GM23248 (cell line): ENCODE data around the gene KHSRP. TPM values are rescaled to one million over a fixed set of nuclear protein-coding genes. Genes with fewer than 3 reads are reported as not detected.

Experiments used
- DNase-seq: peaks from one replicate; pipeline ENCODE4 v3.0.0-alpha.2; 2015
- H2AFZ ChIP-seq: fragments of 200-600 bp; sonication (generic); 2 replicates; pipeline ENCODE4 v1.6.1; 2016; ENCODE audit warnings: antibody characterized with exemption
- H3F3A ChIP-seq: fragments of 200-600 bp; sonication (generic); 2 replicates; pipeline ENCODE4 v1.6.1; 2016; ENCODE audit warnings: mild to moderate bottlenecking, antibody characterized with exemption, mixed run types; ENCODE audit not compliant: insufficient read depth
- H3K27ac ChIP-seq: fragments of 200-600 bp; sonication (generic); 2 replicates; pipeline ENCODE4 v1.5.1; 2016; ENCODE audit warnings: mild to moderate bottlenecking
- H3K27me3 ChIP-seq: fragments of 200-600 bp; sonication (generic); replicated peaks from 2 replicates; pipeline ENCODE4 v1.6.1; 2016; ENCODE audit warnings: mild to moderate bottlenecking; ENCODE audit not compliant: insufficient read depth
- H3K36me3 ChIP-seq: fragments of 200-600 bp; sonication (generic); 2 replicates; pipeline ENCODE4 v1.6.1; 2016; ENCODE audit warnings: low read depth, mild to moderate bottlenecking
- H3K4me1 ChIP-seq: fragments of 200-600 bp; sonication (generic); 2 replicates; pipeline ENCODE4 v1.6.1; 2016; ENCODE audit warnings: mild to moderate bottlenecking; ENCODE audit not compliant: insufficient read depth
- H3K4me2 ChIP-seq: fragments of 200-600 bp; sonication (generic); one replicate; pipeline ENCODE4 v1.6.1; 2016; ENCODE audit warnings: mild to moderate bottlenecking; ENCODE audit not compliant: unreplicated experiment
- H3K4me3 ChIP-seq: fragments of 200-600 bp; sonication (generic); 2 replicates; pipeline ENCODE4 v1.5.1; 2016; ENCODE audit warnings: mild to moderate bottlenecking
- H3K79me2 ChIP-seq: fragments of 200-600 bp; sonication (generic); 2 replicates; pipeline ENCODE4 v1.6.1; 2016; ENCODE audit warnings: mild to moderate bottlenecking; ENCODE audit not compliant: insufficient read depth
- H3K9ac ChIP-seq: fragments of 200-600 bp; sonication (generic); 2 replicates; pipeline ENCODE4 v1.6.1; 2016; ENCODE audit warnings: mild to moderate bottlenecking
- H3K9me2 ChIP-seq: fragments of 200-600 bp; sonication (generic); 2 replicates; pipeline ENCODE4 v1.6.1; 2016; ENCODE audit warnings: mixed run types, mild to moderate bottlenecking, moderate library complexity; ENCODE audit not compliant: insufficient read depth
- H3K9me3 ChIP-seq: fragments of 200-600 bp; sonication (generic); one replicate; pipeline ENCODE4 v1.6.1; 2017; ENCODE audit warnings: low read depth
- H4K20me1 ChIP-seq: fragments of 200-600 bp; sonication (generic); 2 replicates; pipeline ENCODE4 v1.6.0; 2016; ENCODE audit not compliant: insufficient read depth
- EZH2 ChIP-seq: fragments of 200-600 bp; sonication (generic); IDR thresholded peaks from 2 replicates; pipeline ENCODE4 v1.6.1; 2018; ENCODE audit warnings: antibody characterized with exemption, mild to moderate bottlenecking; ENCODE audit not compliant: insufficient read depth, poor library complexity, severe bottlenecking
- EZH2phosphoT487 ChIP-seq: fragments of 200-600 bp; sonication (generic); IDR thresholded peaks from 2 replicates; pipeline ENCODE4 v1.6.1; 2018; ENCODE audit warnings: antibody characterized with exemption, moderate library complexity, mild to moderate bottlenecking, low read depth; ENCODE audit not compliant: insufficient read depth
- WGBS, 2 experiments: methylation state at CpG; one replicate each; pipeline ENCODE4 v1.1.6; 2015 to 2017; ENCODE audit warnings: low lambda C conversion rate in 2 of 2, low coverage in 1 of 2; ENCODE audit errors: missing lambda C conversion rate in 2 of 2; 5-methylcytosine and 5-hydroxymethylcytosine counted together
- in situ Hi-C: fragments of 300-500 bp; cut with MboI; formaldehyde crosslinking; loops from 2 replicates; pipeline ENCODE4 v1.15.0; 2020
- polyA plus RNA-seq: library from polyadenylated mRNA; unstranded; fragments of >200 nt; fragmentation: Nextera tagmentation; extraction: Ambion mirVana; gene quantifications from 2 replicates; pipeline ENCODE4 v1.2.1, GENCODE V29; 2016
- total RNA-seq: library from RNA; depleted of rRNA; stranded (reverse); fragments of >200 nt; shearing (Covaris generic); gene quantifications from 2 replicates; pipeline ENCODE4 v1.2.3, GENCODE V29; 2014

KHSRP gene
- total and polyA plus RNA-seq, 2 experiments from 2014 or later: 17.3 to 61.6 TPM

DNA sequence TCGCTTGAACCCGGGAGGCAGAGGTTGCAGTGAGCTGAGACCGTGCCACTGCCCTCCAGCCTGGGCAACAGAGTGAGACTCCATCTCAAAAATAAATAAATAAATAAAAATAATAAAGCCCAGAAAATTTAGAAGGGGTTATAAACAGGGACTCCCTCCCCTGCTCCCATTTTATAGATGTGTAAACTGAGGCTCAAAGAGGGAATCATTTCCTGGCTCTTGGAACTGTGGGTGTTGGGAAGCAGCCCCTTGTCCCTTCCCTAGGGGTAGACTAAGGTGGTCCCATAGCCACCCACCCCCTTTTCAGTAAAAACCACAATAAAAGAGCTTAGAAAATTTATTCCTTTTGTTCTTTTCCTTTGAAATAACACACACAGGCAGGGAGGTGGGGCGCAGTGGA lies 15.1 kb upstream of the KHSRP start:
- Histone ChIP-seq H3K27me3 (no peaks in the 10 kb centered on the region), H3K9me2 (no peaks in the 10 kb centered on the region), H3K9me3 (no peaks in the 10 kb centered on the region), H3K4me2 (no peak overlapping the region), H3K9ac (no peak overlapping the region), H2AFZ (no peak overlapping the region), H3K27ac (no peak overlapping the region), H3K36me3 (no peaks in the 10 kb centered on the region), H3K4me1 (no peaks in the 10 kb centered on the region), H3K79me2 (no peaks in the 10 kb centered on the region), H4K20me1 (no peaks in the 10 kb centered on the region), H3K4me3 (no peak overlapping the region), H3F3A (no peaks in the 10 kb centered on the region)
- no peak for TF ChIP-seq EZH2phosphoT487
- WGBS, 2 experiments: 59 to 71% methylated on average over 4 of the region's 4 CpGs
- no peak for DNase-seq
- in situ Hi-C loops: no loop called here

DNA sequence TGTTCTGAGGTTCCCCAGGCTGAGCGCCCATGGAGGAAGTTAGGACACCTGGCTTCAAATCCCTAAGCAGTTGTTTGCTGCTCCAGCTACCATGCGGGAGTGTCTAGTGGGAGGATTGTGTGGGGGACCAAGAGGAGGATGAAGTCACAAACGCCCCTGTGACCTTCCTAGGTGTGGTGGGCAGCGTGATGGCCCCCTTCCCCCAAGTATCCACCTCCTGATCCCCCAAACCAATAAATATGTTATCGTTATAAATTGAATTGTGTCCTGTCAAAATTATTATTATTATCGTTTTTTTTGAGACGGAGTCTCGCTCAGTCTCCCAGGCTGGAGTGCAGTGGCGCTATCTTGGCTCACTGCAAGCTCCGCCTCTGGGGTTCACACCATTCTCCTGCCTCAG lies 9.1 kb upstream of the KHSRP start, which contains the start of gene SLC25A41:
TSS of gene SLC25A41 (minus strand) at position 101 of the 400 bp plus-strand sequence. CDS start at position 31, 70 bp downstream.
- WGBS, 2 experiments: 81 to 82% methylated on average over 10 of the region's 10 CpGs
- no peaks in the 10 kb centered on the region for H3F3A ChIP-seq
- no peaks in the 10 kb centered on the region for H3K79me2 ChIP-seq
- no peaks in the 10 kb centered on the region for H3K9me2 ChIP-seq
- no peak within 1 kb of the TSS for H3K4me2 ChIP-seq
- no peak within 1 kb of the TSS for H3K4me3 ChIP-seq
- no peaks in the 10 kb centered on the region for H3K36me3 ChIP-seq
- no peak for DNase-seq
- in situ Hi-C loops: no loop called here
- no peak within 1 kb of the TSS for H3K9ac ChIP-seq
- no peak within 1 kb of the TSS for H2AFZ ChIP-seq
- no peaks in the 10 kb centered on the region for H3K4me1 ChIP-seq
- no peaks in the 10 kb centered on the region for H3K9me3 ChIP-seq
- H4K20me1 ChIP-seq: no peaks in the 10 kb centered on the region
- TF ChIP-seq EZH2 (no peak), EZH2phosphoT487 (no peak)
- H3K27me3 ChIP-seq: no peaks in the 10 kb centered on the region
- H3K27ac ChIP-seq: no peak within 1 kb of the TSS

DNA sequence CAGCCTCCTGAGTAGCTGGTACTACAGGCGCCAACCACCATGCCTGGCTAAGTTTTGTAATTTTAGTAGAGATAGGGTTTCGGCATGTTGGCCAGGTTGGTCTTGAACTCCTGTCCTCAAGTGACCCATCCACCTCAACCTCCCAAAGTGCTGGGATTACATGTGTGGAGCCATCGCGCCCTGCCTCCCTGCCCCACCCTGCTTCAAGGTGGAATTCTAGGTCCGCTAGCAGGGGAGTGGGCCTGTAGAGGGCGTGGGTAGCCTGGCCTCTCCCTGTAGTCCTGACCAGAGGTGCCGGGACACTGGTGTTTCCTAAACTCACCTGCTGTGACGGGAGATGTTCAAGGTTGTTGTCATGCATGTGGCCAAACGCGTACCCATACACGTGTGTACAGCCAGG lies 8.6 kb upstream of the KHSRP start:
- H3K4me1 ChIP-seq: no peaks in the 10 kb centered on the region
- H3K27ac ChIP-seq: no peak overlapping the region
- H3F3A ChIP-seq: no peaks in the 10 kb centered on the region
- in situ Hi-C loops: no loop called here
- 77 to 84% methylated on average over 7 to 11 of the region's 11 CpGs for WGBS, 2 experiments
- no peaks in the 10 kb centered on the region for H3K9me2 ChIP-seq
- TF ChIP-seq EZH2phosphoT487 (no peak), EZH2 (no peak)
- no peak overlapping the region for H3K4me3 ChIP-seq
- H3K9me3 ChIP-seq: no peaks in the 10 kb centered on the region
- no peaks in the 10 kb centered on the region for H4K20me1 ChIP-seq
- H3K4me2 ChIP-seq: no peak overlapping the region
- no peak overlapping the region for H3K9ac ChIP-seq
- no peaks in the 10 kb centered on the region for H3K27me3 ChIP-seq
- H3K36me3 ChIP-seq: no peaks in the 10 kb centered on the region
- no peak for DNase-seq
- H3K79me2 ChIP-seq: no peaks in the 10 kb centered on the region
- no peak overlapping the region for H2AFZ ChIP-seq

DNA sequence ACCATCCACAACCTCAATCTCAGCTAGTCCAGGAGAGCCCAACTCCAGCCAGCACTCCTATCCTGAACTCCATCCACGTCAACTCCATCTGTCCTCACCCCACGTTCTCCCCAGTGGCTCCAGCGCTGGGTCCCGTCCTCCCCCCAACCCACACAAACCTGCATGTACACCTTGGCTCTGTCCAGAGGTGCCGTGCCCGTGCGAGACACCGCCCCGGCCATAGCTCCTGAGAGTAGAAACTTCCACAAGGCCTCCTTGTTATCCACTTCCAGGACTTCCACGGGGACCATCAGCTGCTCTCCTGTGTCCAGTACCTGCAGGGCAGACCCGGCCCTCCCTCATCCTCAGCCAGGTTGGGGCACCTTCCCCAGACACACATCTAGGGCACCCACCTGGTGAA lies 7.3 kb upstream of the KHSRP start:
- H3K4me1 ChIP-seq: no peaks in the 10 kb centered on the region
- no peak overlapping the region for H2AFZ ChIP-seq
- DNase-seq: no peak
- H3K79me2 ChIP-seq: no peaks in the 10 kb centered on the region
- no peak overlapping the region for H3K4me2 ChIP-seq
- H3F3A ChIP-seq: no peaks in the 10 kb centered on the region
- 72 to 76% methylated on average over 11 of the region's 11 CpGs for WGBS, 2 experiments
- H3K9me3 ChIP-seq: no peaks in the 10 kb centered on the region
- H3K4me3 ChIP-seq: no peak overlapping the region
- no peak overlapping the region for H3K27ac ChIP-seq
- H3K9ac ChIP-seq: no peak overlapping the region
- no peaks in the 10 kb centered on the region for H3K27me3 ChIP-seq
- no peaks in the 10 kb centered on the region for H3K9me2 ChIP-seq
- TF ChIP-seq EZH2 (no peak), EZH2phosphoT487 (no peak)
- in situ Hi-C loops: no loop called here
- H4K20me1 ChIP-seq: no peaks in the 10 kb centered on the region
- H3K36me3 ChIP-seq: no peaks in the 10 kb centered on the region
